ENCODE data around the gene GPRC5A. TPM values are rescaled to one million over a fixed set of nuclear protein-coding genes. Genes with fewer than 3 reads are reported as not detected.

Gene GPRC5A
- total and polyA plus RNA-seq, 2 of the 4 experiments (the other 2 are of a cell fraction): 49.6 to 201 TPM

DNA sequence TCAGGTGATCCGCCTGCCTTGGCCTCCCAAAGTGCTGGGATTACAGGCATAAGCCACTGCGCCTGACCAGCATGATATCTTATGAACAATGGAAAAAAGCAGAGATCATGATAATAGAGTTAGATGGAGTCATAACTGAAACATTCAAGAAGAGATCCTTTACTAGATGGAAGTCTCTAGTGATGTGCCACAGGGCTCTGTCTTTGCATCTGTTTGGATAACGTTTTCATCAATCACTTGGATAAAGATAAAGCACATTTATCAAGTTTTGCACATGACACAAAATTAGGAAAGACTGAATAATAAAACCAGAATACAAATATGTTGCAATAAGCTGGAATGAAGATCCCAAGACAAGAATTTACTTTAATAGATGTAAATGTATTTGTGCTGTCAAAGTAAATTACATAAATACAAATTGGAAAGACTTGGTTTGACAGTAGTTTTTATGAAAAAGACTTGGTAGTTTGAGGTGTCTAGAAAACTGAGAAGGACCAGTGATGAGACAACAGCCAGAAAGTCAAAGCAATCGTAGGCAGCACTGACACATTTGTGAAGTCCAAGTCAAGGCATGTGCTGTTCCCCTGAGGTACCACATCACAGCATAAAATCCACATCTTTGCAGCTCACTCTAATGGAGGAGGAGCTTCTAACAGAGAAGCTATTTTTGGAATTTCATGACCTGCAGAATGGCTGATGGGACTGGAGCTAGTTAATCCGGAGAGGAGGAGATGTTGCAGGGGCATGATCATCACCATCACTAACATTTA is 28.5 kb downstream of the GPRC5A start:
- H2AK5ac ChIP-seq (ENCODE audit: low read depth, low read length): no peak overlapping the region
- intact Hi-C loops (cut with micrococcal nuclease) (loop anchor here (5.0 kb wide), 1 partner anchor 133 kb away; the partner anchor contains the start of gene APOLD1), dilution Hi-C loops (cut with HindIII; ENCODE audit: low sequenced_read_pairs, unreplicated experiment) (no loop called here)

More for the DNA sequence above, 28.5 kb downstream of the GPRC5A start:
- H3K9me1 ChIP-seq (ENCODE audit: insufficient read depth, low read length): peaks cover 8% of the 10 kb centered on the region
- no peak overlapping the region for H3K9ac ChIP-seq (ENCODE audit: low read depth, low read length)
- peaks cover 7% of the 10 kb centered on the region for H4K20me1 ChIP-seq (ENCODE audit: insufficient read depth, low read length)
- no peak overlapping the region for H3K27ac ChIP-seq (ENCODE audit: insufficient read depth, low read length)
- no peak overlapping the region for H2BK15ac ChIP-seq (ENCODE audit: low read depth, low read length)
- H3K4me1 ChIP-seq (ENCODE audit: control insufficient read depth, insufficient read depth, low read length): peaks cover 8% of the 10 kb centered on the region
- DNase-seq: no peak
- no TSS peak for BruUV-seq (replicated peaks)
- H2BK5ac ChIP-seq (ENCODE audit: low read depth, low read length, poor library complexity, severe bottlenecking): no peak overlapping the region
- no peak overlapping the region for H3K56ac ChIP-seq (ENCODE audit: extremely low read depth, insufficient read depth, low read length)
- H4K5ac ChIP-seq (ENCODE audit: low read depth, low read length): no peak overlapping the region
- H3K79me1 ChIP-seq (ENCODE audit: low read depth in 1 of 2, low read length in 2 of 2): peaks cover 15 to 29% of the 10 kb centered on the region in 2 experiments
- H3K4me3 ChIP-seq (ENCODE audit: insufficient read depth, low read depth, low read length): no peak overlapping the region
- H2BK120ac ChIP-seq (ENCODE audit: low read depth, low read length): no peak overlapping the region
- in situ Hi-C loops (cut with MboI; ENCODE audit: low sequenced_read_pairs): loop anchor here (5.0 to 25.0 kb wide), 4 partner anchors 62 to 617 kb away; no protein-coding TSS in a partner anchor
- ATAC-seq (ENCODE audit: low read depth): no peak
- H4K91ac ChIP-seq (ENCODE audit: insufficient read depth, low read depth, low read length): no peak overlapping the region
- peaks cover 16% of the 10 kb centered on the region for H3K36me3 ChIP-seq (ENCODE audit: control insufficient read depth, insufficient read depth, low read length)
- no CpG with 5 or more reads among the region's 5 CpGs for WGBS, 2 experiments (ENCODE audit: extremely low coverage in 2 of 2, insufficient read length in 1 of 2)
- H2BK20ac ChIP-seq (ENCODE audit: low read depth, low read length): no peak overlapping the region; the same call in 1 of the 2 replicates
- H3K9me3 ChIP-seq (ENCODE audit: control insufficient read depth, insufficient read depth, low read length): no peaks in the 10 kb centered on the region
- no peak overlapping the region for H2AFZ ChIP-seq (replicated peaks; ENCODE audit: low read length, poor library complexity)
- POLR2A ChIA-PET (ENCODE audit: unreplicated experiment): no interaction called here
- H3K14ac ChIP-seq (replicated peaks; ENCODE audit: low read depth, low read length): no peak overlapping the region
- no peak overlapping the region for H4K8ac ChIP-seq (ENCODE audit: low read depth in 2 of 2, low read length in 2 of 2)
- no peaks in the 10 kb centered on the region for H3K27me3 ChIP-seq (ENCODE audit: control insufficient read depth, insufficient read depth, low read length)
- no peak overlapping the region for H2AK9ac ChIP-seq (replicated peaks; ENCODE audit: low read depth, low read length, poor library complexity)
- H3K4ac ChIP-seq (ENCODE audit: low read depth, low read length): no peak overlapping the region
- no peak overlapping the region for H3K18ac ChIP-seq (ENCODE audit: low read depth, low read length)
- H3K4me2 ChIP-seq (ENCODE audit: low read depth, low read length): no peak overlapping the region
- CTCF ChIA-PET: interaction anchor here (0.7 to 1.3 kb wide), 2 partner anchors 12 to 63 kb away, joined by 3 read pairs; no protein-coding TSS in a partner anchor
- no peak for TF ChIP-seq CEBPB (IDR thresholded peaks at IDR 0.05; ENCODE audit: low read depth, low read length)
- no peak for TF ChIP-seq MXI1 (IDR thresholded peaks at IDR 0.05; ENCODE audit: borderline replicate concordance, low read depth, low read length)
- no peak overlapping the region for H3K23ac ChIP-seq (ENCODE audit: low read depth, low read length)
